SKM-1 (cell line): Measurements from ENCODE around the gene DDX20.
"Not testable (repeated sequence)": the region's sequence is repeated elsewhere in the genome, so short reads cannot be mapped to it uniquely, and the experiment has no call there.

Experiments used
- DNase-seq: peaks from one replicate; lab custom pipeline; 2025; ENCODE audit not compliant: unreplicated experiment; lab: John Stamatoyannopoulos, UW

DDX20 gene

DNA sequence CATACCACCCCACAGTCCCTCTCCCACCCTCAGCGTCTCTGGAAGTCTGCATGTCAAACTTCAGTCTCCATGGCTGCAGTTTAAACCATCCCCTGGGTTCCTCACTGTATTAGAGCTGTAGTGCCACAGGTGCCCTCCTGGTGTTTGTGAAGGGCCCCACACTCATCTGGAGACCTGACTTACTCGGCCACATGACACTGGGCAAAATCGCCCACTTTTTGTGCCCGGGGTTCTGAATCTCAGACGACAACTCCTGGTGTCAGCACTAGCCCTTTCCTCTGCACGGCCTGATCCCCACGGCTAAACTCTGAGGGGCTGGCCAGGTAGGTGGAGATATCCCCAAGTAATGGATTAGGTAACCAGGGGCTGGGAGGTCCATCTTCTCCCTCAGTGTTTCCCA is 23.0 kb upstream of the DDX20 start:
- no peak for DNase-seq

GRCh38 chr1:111733183-111733991 is 22.3 kb upstream of the DDX20 start:
- peak; percentile 95 for DNase-seq

DNA sequence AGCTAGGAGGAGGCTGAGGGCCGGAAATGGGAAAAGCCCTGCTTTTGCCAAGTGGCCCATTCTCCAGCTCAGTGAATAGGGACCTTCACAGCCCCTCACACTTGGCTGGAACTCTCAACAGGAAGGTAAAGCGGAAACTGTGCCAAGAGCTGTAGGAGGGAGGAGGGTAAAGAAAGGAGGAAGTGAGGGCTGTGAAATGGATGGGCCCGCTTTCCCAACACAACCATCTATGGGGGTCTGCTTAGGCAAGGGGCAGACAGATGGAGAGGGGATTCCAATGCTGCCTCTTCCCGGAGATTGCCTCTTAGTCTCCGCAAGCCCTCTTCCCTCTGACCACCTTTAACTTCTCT is 21.7 kb upstream of the DDX20 start:
- DNase-seq = peak; percentile 82

GRCh38 chr1:111734426-111734825 is 21.3 kb upstream of the DDX20 start:
- DNase-seq = no peak

DNA sequence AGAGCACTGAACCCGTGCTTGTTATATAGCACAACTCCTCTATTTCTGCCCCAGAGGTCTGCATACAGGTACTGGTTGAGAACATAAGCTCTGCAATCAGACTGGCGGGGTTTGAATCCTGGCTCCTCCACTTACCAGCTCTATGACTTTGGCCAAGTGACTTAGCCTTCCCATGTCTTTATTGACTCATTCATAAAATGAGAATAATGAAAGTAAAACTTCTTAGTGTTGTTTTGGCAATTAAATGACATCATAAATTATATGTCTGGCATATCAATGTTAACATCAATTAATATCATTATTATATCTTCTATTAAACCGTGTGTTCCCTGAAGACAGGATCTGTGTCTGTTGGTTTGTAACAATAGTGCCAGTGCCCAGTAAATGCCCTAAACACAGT is 20.8 kb upstream of the DDX20 start:
- no peak for DNase-seq

GRCh38 chr1:111735321-111735720 is 20.4 kb upstream of the DDX20 start:
- DNase-seq = no peak

GRCh38 chr1:111735858-111736544 is 19.7 kb upstream of the DDX20 start:
- DNase-seq = no peak

DNA sequence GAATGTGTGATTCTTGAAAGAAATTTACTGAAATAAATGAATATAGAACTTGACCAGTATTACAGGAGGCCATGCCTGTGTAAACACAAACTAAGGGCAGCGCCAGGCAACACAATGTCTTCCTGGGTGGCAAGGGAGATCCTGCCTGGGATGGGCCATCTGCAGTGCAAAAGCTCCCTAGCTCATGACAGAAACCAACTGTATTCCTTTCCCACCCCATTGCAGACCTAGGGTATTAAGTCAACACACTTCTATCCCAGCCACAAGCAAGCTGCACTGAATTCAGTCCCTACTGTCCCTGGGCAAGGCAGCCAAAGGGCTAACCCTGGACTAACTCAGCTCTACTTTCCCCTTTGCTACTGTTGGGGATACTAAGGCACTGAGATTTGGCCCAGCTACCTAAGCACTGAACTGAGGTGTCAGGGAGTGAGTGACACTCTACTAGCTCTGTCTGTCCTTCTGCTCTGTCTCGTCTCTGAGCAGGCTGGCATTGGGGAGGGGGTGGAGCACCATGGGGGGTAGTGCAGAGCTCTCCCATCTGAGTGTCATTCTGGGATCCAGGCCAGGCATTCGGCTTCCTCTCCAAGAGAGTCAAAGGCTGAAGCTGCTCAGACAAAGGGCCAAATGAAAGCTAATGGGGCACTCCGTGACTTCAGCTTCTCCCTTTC is 19.0 kb upstream of the DDX20 start:
- DNase-seq = no peak

GRCh38 chr1:111737216-111738132 is 18.2 kb upstream of the DDX20 start:
- no peak for DNase-seq

DNA sequence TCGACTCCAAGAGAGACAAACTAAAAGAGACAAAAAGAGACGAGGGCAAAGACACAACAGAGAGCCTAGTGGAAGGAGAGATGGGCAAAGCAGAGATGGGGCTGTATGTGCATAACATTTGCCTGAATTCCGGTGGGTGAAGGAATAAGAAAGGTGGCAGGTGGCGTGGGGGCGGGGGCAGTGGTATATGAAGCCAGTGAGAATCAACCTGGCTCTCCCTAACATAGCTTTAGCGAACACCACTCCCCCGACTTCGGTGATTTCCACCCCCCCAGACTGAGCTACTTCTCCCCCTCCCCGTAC is 17.6 kb upstream of the DDX20 start:
- no peak for DNase-seq

- no peak for DNase-seq
These were observed 17.1 kb upstream of the DDX20 start for GRCh38 chr1:111738436-111739193.

DNA sequence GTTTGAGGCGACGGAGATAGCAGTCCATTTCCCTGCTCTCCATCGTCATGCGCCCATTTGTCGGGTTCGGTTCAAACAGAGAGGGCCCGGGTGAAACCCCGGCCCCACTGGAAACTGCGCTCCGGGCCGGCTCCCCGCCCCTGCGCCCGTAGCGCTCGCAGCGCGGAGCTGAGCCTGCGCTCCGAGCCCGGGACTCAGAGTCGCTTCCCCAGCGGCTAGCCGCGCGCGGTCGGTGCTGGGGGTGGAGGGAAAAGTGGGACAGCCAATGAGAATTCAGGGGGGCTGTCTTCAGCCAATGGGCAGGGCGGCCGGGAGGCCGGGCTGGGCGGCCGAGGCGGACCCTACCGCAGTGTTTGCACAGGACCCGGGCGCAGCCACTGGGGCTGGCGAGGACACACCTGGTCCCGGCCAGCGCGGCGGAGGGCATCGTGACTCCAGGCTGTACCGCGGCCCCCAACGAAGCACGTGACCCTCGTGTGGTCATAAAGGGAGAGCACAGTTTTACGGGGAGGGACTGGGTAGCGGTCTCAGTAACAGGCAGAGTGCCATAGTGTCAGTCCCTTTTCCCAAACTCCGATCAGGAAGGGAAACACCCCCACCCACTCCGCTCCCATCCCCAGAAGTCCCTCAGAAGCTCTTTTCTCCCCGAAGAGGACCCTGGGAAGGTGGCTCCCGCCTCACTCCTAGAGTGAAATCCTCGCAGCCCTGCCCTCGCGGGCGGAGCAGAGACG is 16.3 kb upstream of the DDX20 start, which contains the start of gene INKA2:
Gene INKA2, minus strand, starts transcription at position 202 of the 731 bp plus-strand sequence. Its CDS starts 153 bp downstream, at position 49.
- peak; percentile 79 for DNase-seq

DNA sequence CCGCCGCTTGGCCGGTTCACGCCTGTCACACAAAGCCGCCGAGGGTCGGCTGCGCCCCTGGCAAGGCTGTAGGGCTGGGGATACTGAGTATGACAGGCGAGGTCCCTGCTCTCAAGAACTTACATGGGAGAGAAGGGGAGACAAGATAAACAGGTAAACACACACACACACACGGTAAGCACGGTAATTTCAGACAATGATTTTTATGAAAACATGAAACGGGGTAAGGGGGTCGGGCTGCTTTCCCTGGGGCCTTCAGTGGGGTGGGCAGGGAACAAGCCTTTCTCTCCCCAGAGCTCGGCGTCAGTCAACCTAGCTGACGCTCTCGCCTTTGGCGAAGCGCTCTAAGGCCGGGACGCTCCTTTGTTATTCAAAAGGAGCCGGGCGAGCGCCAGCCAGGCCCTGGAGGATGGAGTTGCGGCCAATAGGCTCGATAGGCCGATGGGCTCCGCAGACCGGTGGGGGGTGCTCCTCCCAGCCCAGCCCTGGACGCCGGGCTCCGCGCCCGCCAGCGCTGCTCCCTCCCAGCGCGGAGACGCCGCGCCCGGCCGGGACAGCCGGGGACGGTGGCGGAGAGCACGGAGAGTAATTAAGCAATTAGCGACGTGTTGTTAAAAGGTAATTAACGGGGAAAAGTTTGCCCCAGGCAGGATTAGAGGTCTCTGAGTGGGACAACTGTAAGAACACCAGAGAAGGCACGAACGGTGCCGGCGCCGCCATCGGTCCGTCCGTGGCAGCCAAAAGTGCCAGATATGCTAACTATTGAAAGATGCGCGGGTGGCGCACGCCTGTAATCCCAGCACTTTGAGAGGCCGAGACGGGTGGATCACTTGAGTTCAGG is 15.6 kb upstream of the DDX20 start:
- no peak for DNase-seq

GRCh38 chr1:111742292-111742691 is 13.4 kb upstream of the DDX20 start:
- DNase-seq = not testable (repeated sequence)

GRCh38 chr1:111742938-111743549 is 12.7 kb upstream of the DDX20 start:
- no peak for DNase-seq

DNA sequence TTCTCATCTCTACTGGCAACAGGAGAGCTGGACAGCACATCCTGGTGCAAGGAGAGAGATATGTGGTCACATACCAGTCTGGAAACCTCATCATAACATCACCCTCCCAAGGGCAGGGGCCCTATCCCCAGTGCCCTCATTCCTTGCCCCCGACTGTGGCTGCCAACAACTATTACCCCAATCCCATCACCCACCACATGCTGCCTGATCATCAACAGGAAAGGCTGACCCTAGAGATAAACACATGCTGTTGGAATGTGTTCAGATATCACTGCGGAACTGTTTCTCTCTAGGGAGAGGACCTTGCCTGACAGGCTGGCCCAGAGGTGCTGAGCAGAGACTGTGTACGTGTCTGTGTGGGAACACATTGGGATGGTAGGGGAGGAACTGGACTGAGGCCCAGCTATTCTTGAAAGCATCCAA is 12.0 kb upstream of the DDX20 start:
- no peak for DNase-seq

- DNase-seq = no peak
These were observed 9.8 kb upstream of the DDX20 start for GRCh38 chr1:111745675-111746613.
